HG02759 (cell line): ENCODE measurements around the gene GPRC5A.

ENCODE experiments used
- ATAC-seq: cut with Tn5 transposase; IDR thresholded peaks from one replicate; pipeline ENCODE4 v1.9.1; 2021; ENCODE audit warnings: mild to moderate bottlenecking, moderate library complexity; ENCODE audit not compliant: unreplicated experiment

The GPRC5A gene

GRCh38 chr12:12938541-12938940 is 47.2 kb downstream of the GPRC5A start:
- no peak for ATAC-seq

GRCh38 chr12:12939888-12940287 is 48.5 kb downstream of the GPRC5A start:
- no peak for ATAC-seq

- no peak for ATAC-seq
Measured at GRCh38 chr12:12941450-12942350, 50.3 kb downstream of the GPRC5A start.

GRCh38 chr12:12943586-12944260 is 52.4 kb downstream of the GPRC5A start:
- no peak for ATAC-seq

GRCh38 chr12:12945591-12945990 is 54.2 kb downstream of the GPRC5A start:
- no peak for ATAC-seq

GRCh38 chr12:12946686-12947355 is 55.5 kb downstream of the GPRC5A start:
- ATAC-seq, result no peak

- no peak for ATAC-seq
Measured at GRCh38 chr12:12947902-12948301, 56.5 kb downstream of the GPRC5A start.

- ATAC-seq, result no peak
Measured at GRCh38 chr12:12951504-12951903, 60.1 kb downstream of the GPRC5A start.

- ATAC-seq, result no peak
Measured at GRCh38 chr12:12952036-12952435, 60.7 kb downstream of the GPRC5A start, which contains the start of gene GPRC5D. GPRC5D (minus strand) TSS chr12:12952170; CDS start chr12:12950384, 1,786 bp downstream.

- no peak for ATAC-seq
Measured at GRCh38 chr12:12954356-12954755, 63.0 kb downstream of the GPRC5A start.

- no peak for ATAC-seq
Measured at GRCh38 chr12:12954878-12955625, 63.7 kb downstream of the GPRC5A start.

GRCh38 chr12:12958886-12959285 is 67.5 kb downstream of the GPRC5A start:
- ATAC-seq, result no peak

GRCh38 chr12:12960639-12961209 is 69.4 kb downstream of the GPRC5A start:
- ATAC-seq, result no peak

- ATAC-seq, result no peak
Measured at GRCh38 chr12:12964255-12964654, 72.9 kb downstream of the GPRC5A start.

- no peak for ATAC-seq
Measured at GRCh38 chr12:12965836-12966235, 74.5 kb downstream of the GPRC5A start.
